Vagina (tissue), 2 donors: ENCODE results near the gene TNK2.
"Not testable (repeated sequence)": the region's sequence is repeated elsewhere in the genome, so short reads cannot be mapped to it uniquely, and the experiment has no call there.

Experiments used
- CTCF ChIP-seq, 3 experiments: fragments of 450-650 bp in 2 of 3; fragments of 200-600 bp in 1 of 3; sonication (generic) in 1 of 3; IDR thresholded peaks; one replicate each; pipeline ENCODE4 v1.5.1; 2017 to 2019; ENCODE audit warnings: antibody characterized with exemption in 3 of 3, mild to moderate bottlenecking in 2 of 3, moderate library complexity in 2 of 3
- POLR2A ChIP-seq, 2 donors: fragments of 450-650 bp; IDR thresholded peaks; one replicate each; pipeline ENCODE4 v1.6.1; 2017; ENCODE audit warnings: antibody characterized with exemption in 2 of 2, mild to moderate bottlenecking in 2 of 2, moderate library complexity in 2 of 2

- not testable (repeated sequence) for TF ChIP-seq CTCF, POLR2A (IDR thresholded peaks at IDR 0.05)
Observed at GRCh38 chr3:195862318-195862717, 46.0 kb downstream of the TNK2 start.
